Trophoblast cell (in vitro differentiated cells and primary cell): ENCODE results near the gene SYNPO2.

Source experiments
- DNase-seq, 2 donors: peaks; one replicate each; pipeline ENCODE4 v3.0.0-alpha.2; 2016
- H2AFZ ChIP-seq: 2 replicates; pipeline ENCODE4 v1.6.1; 2013; ENCODE audit warnings: low read length, moderate library complexity, mild to moderate bottlenecking; ENCODE audit not compliant: insufficient read depth, poor library complexity
- H2AK5ac ChIP-seq: 2 replicates; pipeline ENCODE4 v1.6.1; 2013; ENCODE audit warnings: mild to moderate bottlenecking, low read length
- H2BK120ac ChIP-seq: 2 replicates; pipeline ENCODE4 v1.6.1; 2013; ENCODE audit warnings: low read length, mild to moderate bottlenecking, moderate library complexity; ENCODE audit not compliant: insufficient read depth, poor library complexity
- H2BK12ac ChIP-seq: 2 replicates; pipeline ENCODE4 v1.6.1; 2013; ENCODE audit warnings: mild to moderate bottlenecking, low read length, moderate library complexity
- H2BK5ac ChIP-seq: 2 replicates; pipeline ENCODE4 v1.6.1; 2013; ENCODE audit warnings: low read length, low read depth, moderate library complexity, mild to moderate bottlenecking; ENCODE audit not compliant: poor library complexity
- H3K14ac ChIP-seq: 2 replicates; pipeline ENCODE4 v1.6.1; 2013; ENCODE audit warnings: mild to moderate bottlenecking, low read length
- H3K18ac ChIP-seq: 2 replicates; pipeline ENCODE4 v1.6.1; 2013; ENCODE audit warnings: mild to moderate bottlenecking, low read length
- H3K23ac ChIP-seq: 2 replicates; pipeline ENCODE4 v1.6.1; 2013; ENCODE audit warnings: low read length
- H3K27ac ChIP-seq: 2 replicates; pipeline ENCODE4 v1.5.1; 2013; ENCODE audit warnings: low read depth, mild to moderate bottlenecking, inconsistent platforms, low read length, moderate library complexity
- H3K27me3 ChIP-seq: 2 replicates; pipeline ENCODE4 v1.6.1; 2013; ENCODE audit warnings: inconsistent platforms, mild to moderate bottlenecking, low read length, moderate library complexity; ENCODE audit not compliant: insufficient read depth
- H3K36me3 ChIP-seq, 2 experiments: 1 replicate in 1 of 2; 2 replicates in 1 of 2; pipeline ENCODE4 v1.6.1; 2013; ENCODE audit warnings: low read length in 2 of 2, mild to moderate bottlenecking in 2 of 2, moderate library complexity in 1 of 2; ENCODE audit not compliant: insufficient read depth in 2 of 2, control insufficient read depth in 1 of 2
- H3K4ac ChIP-seq: 2 replicates; pipeline ENCODE4 v1.6.1; 2013; ENCODE audit warnings: low read depth, mild to moderate bottlenecking, low read length, moderate library complexity
- H3K4me1 ChIP-seq, 2 experiments: 1 replicate in 1 of 2; 2 replicates in 1 of 2; pipeline ENCODE4 v1.6.1; 2013; ENCODE audit warnings: low read length in 2 of 2, mild to moderate bottlenecking in 2 of 2, moderate library complexity in 1 of 2; ENCODE audit not compliant: insufficient read depth in 2 of 2, control insufficient read depth in 1 of 2
- H3K4me2 ChIP-seq: 2 replicates; pipeline ENCODE4 v1.6.1; 2013; ENCODE audit warnings: inconsistent platforms, mild to moderate bottlenecking, low read length, moderate library complexity
- H3K4me3 ChIP-seq: 2 replicates; pipeline ENCODE4 v1.5.1; 2013; ENCODE audit warnings: mild to moderate bottlenecking, low read depth, low read length, inconsistent platforms
- H3K79me1 ChIP-seq: one replicate; pipeline ENCODE4 v1.6.1; 2013; ENCODE audit warnings: low read length
- H3K79me2 ChIP-seq: 2 replicates; pipeline ENCODE4 v1.6.1; 2013; ENCODE audit warnings: low read length, mild to moderate bottlenecking; ENCODE audit not compliant: control insufficient read depth, insufficient read depth, poor library complexity
- H3K9ac ChIP-seq: 2 replicates; pipeline ENCODE4 v1.6.1; 2013; ENCODE audit warnings: mild to moderate bottlenecking, low read length
- H3K9me3 ChIP-seq: 2 replicates; pipeline ENCODE4 v1.6.1; 2013; ENCODE audit warnings: low read depth, mild to moderate bottlenecking, control low read depth, inconsistent platforms, low read length; ENCODE audit not compliant: insufficient read depth
- H4K12ac ChIP-seq: 2 replicates; pipeline ENCODE4 v1.6.1; 2013; ENCODE audit warnings: low read depth, mild to moderate bottlenecking, low read length, moderate library complexity
- H4K8ac ChIP-seq: 2 replicates; pipeline ENCODE4 v1.6.1; 2013; ENCODE audit warnings: low read depth, mild to moderate bottlenecking, low read length, moderate library complexity
- H4K91ac ChIP-seq: one replicate; pipeline ENCODE4 v1.6.1; 2013; ENCODE audit warnings: low read depth, mild to moderate bottlenecking, low read length, moderate library complexity
- WGBS: extraction: QIAGEN DNeasy Blood & Tissue Kit; methylation state at CpG from one replicate; pipeline ENCODE4 v1.1.7; 2013; ENCODE audit warnings: missing lambda C conversion rate; ENCODE audit not compliant: insufficient read length, insufficient coverage; ENCODE audit errors: extremely low coverage; 5-methylcytosine and 5-hydroxymethylcytosine counted together

Gene SYNPO2

GRCh38 chr4:118935819-118936218, 47.2 kb downstream of the SYNPO2 start:
- Histone ChIP-seq H3K14ac (no peak overlapping the region), H3K4ac (no peak overlapping the region), H4K91ac (no peak overlapping the region), H3K79me1 (no peaks in the 10 kb centered on the region), H2AFZ (no peak overlapping the region), H3K23ac (no peak overlapping the region), H3K4me3 (no peak overlapping the region), H2BK120ac (no peak overlapping the region), H3K4me1 (no peaks in the 10 kb centered on the region), H4K12ac (no peak overlapping the region), H3K27me3 (no peaks in the 10 kb centered on the region), H3K4me2 (no peak overlapping the region), H3K9me3 (no peaks in the 10 kb centered on the region), H2AK5ac (no peak overlapping the region), H3K27ac (no peak overlapping the region), H3K9ac (no peak overlapping the region), H2BK12ac (no peak overlapping the region), H4K8ac (no peak overlapping the region), H3K18ac (no peak overlapping the region), H2BK5ac (no peak overlapping the region), H3K79me2 (no peaks in the 10 kb centered on the region), H3K36me3 (no peaks in the 10 kb centered on the region)
- no peak for DNase-seq
- no CpG with 5 or more reads among the region's 2 CpGs for WGBS

GRCh38 chr4:118936406-118936805, 47.8 kb downstream of the SYNPO2 start:
- H2BK12ac ChIP-seq: no peak overlapping the region
- H3K4me3 ChIP-seq: no peak overlapping the region

GRCh38 chr4:118939169-118939783, 50.6 kb downstream of the SYNPO2 start:
- Histone ChIP-seq H2AK5ac (no peak overlapping the region), H3K4me2 (no peak overlapping the region), H3K79me1 (no peaks in the 10 kb centered on the region), H3K23ac (no peak overlapping the region), H3K79me2 (no peaks in the 10 kb centered on the region), H3K4me1 (no peaks in the 10 kb centered on the region), H2BK12ac (no peak overlapping the region), H4K8ac (no peak overlapping the region), H3K4me3 (no peak overlapping the region), H4K12ac (no peak overlapping the region), H3K9ac (no peak overlapping the region), H3K36me3 (no peaks in the 10 kb centered on the region), H4K91ac (no peak overlapping the region), H3K4ac (no peak overlapping the region), H3K9me3 (no peaks in the 10 kb centered on the region), H2AFZ (no peak overlapping the region), H2BK120ac (no peak overlapping the region), H3K27ac (no peak overlapping the region), H3K14ac (no peak overlapping the region), H2BK5ac (no peak overlapping the region), H3K18ac (no peak overlapping the region), H3K27me3 (no peaks in the 10 kb centered on the region)
- no CpG with 5 or more reads among the region's 10 CpGs for WGBS
- DNase-seq: no peak

More at GRCh38 chr4:118936406-118936805, 47.8 kb downstream of the SYNPO2 start:
- Histone ChIP-seq H4K12ac (no peak overlapping the region), H3K27ac (no peak overlapping the region), H3K27me3 (no peaks in the 10 kb centered on the region), H3K9ac (no peak overlapping the region), H3K36me3 (no peaks in the 10 kb centered on the region), H4K91ac (no peak overlapping the region), H2BK120ac (no peak overlapping the region), H2AFZ (no peak overlapping the region), H3K14ac (no peak overlapping the region), H3K4me1 (no peaks in the 10 kb centered on the region), H4K8ac (no peak overlapping the region), H3K79me1 (no peaks in the 10 kb centered on the region), H3K79me2 (no peaks in the 10 kb centered on the region), H3K4ac (no peak overlapping the region), H2BK5ac (no peak overlapping the region), H3K23ac (no peak overlapping the region), H2AK5ac (no peak overlapping the region), H3K9me3 (no peaks in the 10 kb centered on the region), H3K4me2 (no peak overlapping the region), H3K18ac (no peak overlapping the region)
- DNase-seq: no peak
- no CpG with 5 or more reads among the region's 3 CpGs for WGBS

- no peak for DNase-seq
- WGBS: no CpG with 5 or more reads among the region's 1 CpG
- H3K27me3 ChIP-seq: no peaks in the 10 kb centered on the region
- H2AK5ac ChIP-seq: no peak overlapping the region
- no peak overlapping the region for H3K27ac ChIP-seq
- H3K4ac ChIP-seq: no peak overlapping the region
- H3K79me1 ChIP-seq: no peaks in the 10 kb centered on the region
- no peak overlapping the region for H4K91ac ChIP-seq
- no peaks in the 10 kb centered on the region for H3K9me3 ChIP-seq
- H3K9ac ChIP-seq: no peak overlapping the region
- no peak overlapping the region for H2BK120ac ChIP-seq
- H3K4me2 ChIP-seq: no peak overlapping the region
- no peak overlapping the region for H2BK12ac ChIP-seq
- no peak overlapping the region for H3K14ac ChIP-seq
- H2BK5ac ChIP-seq: no peak overlapping the region
- H4K8ac ChIP-seq: no peak overlapping the region
- H3K23ac ChIP-seq: no peak overlapping the region
- no peak overlapping the region for H3K4me3 ChIP-seq
- H3K36me3 ChIP-seq: no peaks in the 10 kb centered on the region
- H4K12ac ChIP-seq: no peak overlapping the region
- no peak overlapping the region for H3K18ac ChIP-seq
- no peaks in the 10 kb centered on the region for H3K4me1 ChIP-seq
- H2AFZ ChIP-seq: no peak overlapping the region
- no peaks in the 10 kb centered on the region for H3K79me2 ChIP-seq
Measured at GRCh38 chr4:118941149-118941548, 52.5 kb downstream of the SYNPO2 start.
